Keratinocyte (primary cell): ENCODE measurements around the gene MINAR2. TPM values are rescaled to one million over a fixed set of nuclear protein-coding genes. Genes with fewer than 3 reads are reported as not detected.

ENCODE experiments used
- DNase-seq: peaks from one replicate; pipeline ENCODE4 v3.0.0-alpha.2; 2011; ENCODE audit warnings: low read depth, missing footprints, low spot score
- FAIRE-seq: peaks from 2 replicates; lab custom pipeline; 2011; peaks lifted over from hg19 to GRCh38; lab: Jason Lieb, UNC
- H2AFZ ChIP-seq: 2 replicates; pipeline ENCODE4 v1.6.0; 2012; ENCODE audit warnings: low read length, control low read depth, inconsistent platforms; ENCODE audit not compliant: control insufficient read depth
- H3K27ac ChIP-seq: 2 replicates; pipeline ENCODE4 v1.5.1; 2011; ENCODE audit warnings: low read length; ENCODE audit not compliant: control insufficient read depth, insufficient read depth
- H3K27me3 ChIP-seq: 3 replicates; pipeline ENCODE4 v1.6.0; 2011; ENCODE audit warnings: low read length; ENCODE audit not compliant: control insufficient read depth, insufficient read depth; ENCODE audit errors: extremely low read depth
- H3K36me3 ChIP-seq, 2 experiments: 2 replicates in 1 of 2; 3 replicates in 1 of 2; pipeline ENCODE4 v1.5.1; 2011; ENCODE audit warnings: low read length in 2 of 2, mild to moderate bottlenecking in 1 of 2; ENCODE audit not compliant: control insufficient read depth in 2 of 2, insufficient read depth in 2 of 2; ENCODE audit errors: extremely low read depth in 1 of 2
- H3K4me1 ChIP-seq: 3 replicates; pipeline ENCODE4 v1.5.1; 2011; ENCODE audit warnings: low read length; ENCODE audit not compliant: control insufficient read depth, insufficient read depth; ENCODE audit errors: extremely low read depth
- H3K4me2 ChIP-seq: 3 replicates; pipeline ENCODE4 v1.6.0; 2011; ENCODE audit warnings: low read depth, low read length; ENCODE audit not compliant: control insufficient read depth, insufficient read depth; ENCODE audit errors: extremely low read depth
- H3K4me3 ChIP-seq, 3 experiments: fragments of 200-600 bp in 1 of 3; sonication (generic) in 1 of 3; 2 replicates in 2 of 3; 3 replicates in 1 of 3; pipeline ENCODE4 v1.5.1; 2011 to 2016; ENCODE audit warnings: low read length in 3 of 3, mild to moderate bottlenecking in 3 of 3, control low read depth in 2 of 3, inconsistent platforms in 1 of 3, low read depth in 1 of 3, mixed read lengths in 1 of 3, mixed run types in 1 of 3, moderate library complexity in 1 of 3; ENCODE audit not compliant: control insufficient read depth in 2 of 3, insufficient read depth in 2 of 3; ENCODE audit errors: extremely low read depth in 1 of 3
- H3K79me2 ChIP-seq: 2 replicates; pipeline ENCODE4 v1.6.0; 2012; ENCODE audit warnings: low read length; ENCODE audit not compliant: control insufficient read depth, insufficient read depth
- H3K9ac ChIP-seq: 3 replicates; pipeline ENCODE4 v1.6.0; 2011; ENCODE audit warnings: low read length; ENCODE audit not compliant: control insufficient read depth, insufficient read depth; ENCODE audit errors: extremely low read depth
- H3K9me1 ChIP-seq: 3 replicates; pipeline ENCODE4 v1.6.0; 2011; ENCODE audit warnings: low read length; ENCODE audit not compliant: control insufficient read depth, insufficient read depth; ENCODE audit errors: extremely low read depth
- H3K9me3 ChIP-seq: 2 replicates; pipeline ENCODE4 v1.5.1; 2012; ENCODE audit warnings: low read depth, low read length; ENCODE audit not compliant: control insufficient read depth
- H4K20me1 ChIP-seq: 3 replicates; pipeline ENCODE4 v1.6.0; 2011; ENCODE audit warnings: low read length; ENCODE audit not compliant: control insufficient read depth, insufficient read depth; ENCODE audit errors: extremely low read depth
- CTCF ChIP-seq, 3 experiments: IDR thresholded peaks in 1 of 3; conservative IDR thresholded peaks in 1 of 3; optimal IDR thresholded peaks in 1 of 3; 2 replicates in 2 of 3; 3 replicates in 1 of 3; pipeline versions ENCODE3 to v1.5.1; 2011; ENCODE audit warnings: low read length in 3 of 3, mild to moderate bottlenecking in 3 of 3, moderate library complexity in 2 of 3, control low read depth in 1 of 3, inconsistent platforms in 1 of 3; ENCODE audit not compliant: insufficient read depth in 2 of 3; ENCODE audit errors: extremely low read depth in 1 of 3
- EZH2 ChIP-seq: IDR thresholded peaks from one replicate; pipeline ENCODE4 v1.6.1; 2012; ENCODE audit warnings: inconsistent platforms, mild to moderate bottlenecking, low read length, moderate library complexity
- dilution Hi-C: fragments of 300-500 bp; cut with MboI; formaldehyde crosslinking; loops from one replicate; pipeline ENCODE4 v1.7.0; 2020; ENCODE audit warnings: low sequenced_read_pairs; ENCODE audit not compliant: extremely low pct_ligation_motif_present
- polyA plus RNA-seq, 5 experiments: library from polyadenylated mRNA; depleted of rRNA in 3 of 5; stranded (reverse) in 3 of 5; stranded (forward) in 1 of 5; unstranded in 1 of 5; fragments of >200 nt; gene quantifications; 1 replicate in 1 of 5; 2 replicates in 3 of 5; 3 replicates in 1 of 5; pipeline versions ENCODE4 v1.2.1 to v1.2.3, GENCODE V29; 2011 to 2012; ENCODE audit warnings: missing spikeins in 2 of 5, low read depth in 1 of 5, low replicate concordance in 1 of 5

Gene MINAR2
- polyA plus RNA-seq, 1 donor (not counting 4 experiments of a cell fraction or from before 2014, with no cell fraction given), result not detected

DNA sequence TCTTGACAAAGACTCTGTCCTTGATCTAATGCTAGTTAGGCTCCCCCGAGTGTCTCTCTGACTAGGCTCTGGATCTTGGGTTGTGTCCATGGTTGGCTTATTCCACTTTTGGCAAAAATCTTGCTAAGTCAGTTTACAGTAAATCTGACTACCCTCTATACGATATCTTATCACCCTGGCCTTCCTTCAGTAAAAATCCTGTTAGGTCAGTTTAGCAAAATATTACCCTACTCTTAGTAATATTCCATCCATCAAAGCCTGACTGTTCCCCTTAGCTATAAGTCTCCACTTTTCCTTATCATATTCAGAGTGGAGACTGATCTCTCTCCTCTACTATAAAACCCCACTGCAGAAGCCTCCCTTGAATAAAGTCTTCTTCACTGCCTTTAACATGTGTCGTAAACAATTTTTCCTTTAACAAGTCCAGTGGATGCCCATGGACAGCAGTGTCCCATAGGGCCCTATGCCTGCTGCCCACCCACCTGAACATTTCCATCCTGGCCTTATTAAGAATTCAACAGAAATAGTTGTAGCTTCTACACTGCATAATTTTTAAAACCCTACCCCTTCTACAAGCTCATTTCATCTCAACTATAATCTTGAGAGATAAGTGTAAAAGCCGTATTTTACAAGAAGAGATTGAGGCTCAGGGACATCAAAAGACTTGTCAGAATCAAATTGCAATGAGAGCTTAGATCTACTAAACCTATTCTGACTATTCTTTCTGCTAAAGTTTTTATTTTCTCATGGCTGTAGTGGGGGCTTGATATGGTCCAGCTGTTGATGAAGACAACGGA is 22.3 kb downstream of the MINAR2 start:
- no peak overlapping the region for H3K27ac ChIP-seq
- H3K9ac ChIP-seq, result no peak overlapping the region
- no peaks in the 10 kb centered on the region for H3K79me2 ChIP-seq
- no peak overlapping the region for H2AFZ ChIP-seq
- H3K9me3 ChIP-seq, result no peaks in the 10 kb centered on the region
- no peaks in the 10 kb centered on the region for H3K36me3 ChIP-seq
- dilution Hi-C loops, result no loop called here
- no peak for FAIRE-seq
- H3K4me1 ChIP-seq, result no peaks in the 10 kb centered on the region
- no peaks in the 10 kb centered on the region for H4K20me1 ChIP-seq
- H3K4me2 ChIP-seq, result no peak overlapping the region
- no peaks in the 10 kb centered on the region for H3K27me3 ChIP-seq
- no peak for DNase-seq
- TF ChIP-seq EZH2 (no peak), CTCF (optimal IDR thresholded peaks at IDR 0.05 in 1 of 3, IDR thresholded peaks at IDR 0.05 in 1 of 3, conservative IDR thresholded peaks at IDR 0.05 in 1 of 3; ENCODE audit: extremely low read depth in 1 of 3, insufficient read depth in 2 of 3, low read length in 3 of 3) (no peak)
- no peak overlapping the region for H3K4me3 ChIP-seq
- no peaks in the 10 kb centered on the region for H3K9me1 ChIP-seq

DNA sequence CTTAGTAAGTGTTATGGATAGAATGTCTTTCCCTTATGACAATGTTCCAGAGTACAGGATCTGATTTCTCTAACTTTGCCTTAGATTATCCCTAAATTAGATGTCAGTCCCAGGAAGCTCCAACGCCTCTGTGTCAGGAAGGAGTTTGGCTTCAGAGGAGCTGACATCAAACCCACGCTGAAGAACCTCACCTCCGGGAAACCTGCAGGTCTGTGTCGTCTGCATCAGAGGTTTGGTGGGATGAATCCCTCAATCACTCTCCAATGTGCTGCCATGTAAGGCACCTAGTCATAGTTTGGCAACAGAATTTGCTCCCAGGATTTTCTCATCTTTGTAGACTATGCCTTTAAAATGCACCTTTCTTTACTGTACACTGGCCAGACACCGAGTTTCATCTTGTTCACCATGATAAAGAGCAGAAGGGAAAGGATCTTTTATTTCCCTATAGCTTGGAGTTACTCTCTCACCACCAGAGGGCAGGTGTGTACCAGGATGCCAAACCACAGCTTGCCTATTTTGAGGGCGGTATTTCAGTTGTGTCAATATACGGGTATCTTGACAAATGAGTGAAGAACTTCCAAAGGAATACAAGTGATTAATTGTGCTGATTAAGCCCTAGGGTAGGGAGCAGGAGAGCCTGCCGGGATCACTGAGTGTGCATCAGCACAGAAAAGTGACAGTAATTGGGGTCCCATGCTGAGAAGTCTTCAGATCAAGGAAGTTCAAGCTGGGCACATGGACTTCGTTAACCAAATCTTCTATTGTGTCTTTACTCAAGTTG is 23.4 kb downstream of the MINAR2 start:
- Histone ChIP-seq H3K36me3 (no peaks in the 10 kb centered on the region), H3K4me2 (no peak overlapping the region), H3K9me1 (no peaks in the 10 kb centered on the region), H2AFZ (no peak overlapping the region), H3K27me3 (no peaks in the 10 kb centered on the region), H3K4me1 (no peaks in the 10 kb centered on the region), H3K4me3 (no peak overlapping the region), H3K9ac (no peak overlapping the region), H4K20me1 (no peaks in the 10 kb centered on the region), H3K9me3 (no peaks in the 10 kb centered on the region), H3K79me2 (no peaks in the 10 kb centered on the region), H3K27ac (no peak overlapping the region)
- TF ChIP-seq EZH2, result peak; percentile 39
- TF ChIP-seq CTCF (optimal IDR thresholded peaks at IDR 0.05 in 1 of 3, IDR thresholded peaks at IDR 0.05 in 1 of 3, conservative IDR thresholded peaks at IDR 0.05 in 1 of 3; ENCODE audit: extremely low read depth in 1 of 3, insufficient read depth in 2 of 3, low read length in 3 of 3), result peak; percentile 75 to 87 (median 84)
- dilution Hi-C loops, result no loop called here
- DNase-seq (peak; percentile 21), FAIRE-seq (peak; percentile 87)
